ENCODE measurements around the gene CCNF. TPM values are rescaled to one million over a fixed set of nuclear protein-coding genes. Genes with fewer than 3 reads are reported as not detected.
A peak's percentile ranks its signal among the peaks of the same experiment; 100 is the strongest.

The CCNF gene
- total and polyA plus RNA-seq, 2 donors from 2014 or later = 0.77 to 2.9 TPM

DNA sequence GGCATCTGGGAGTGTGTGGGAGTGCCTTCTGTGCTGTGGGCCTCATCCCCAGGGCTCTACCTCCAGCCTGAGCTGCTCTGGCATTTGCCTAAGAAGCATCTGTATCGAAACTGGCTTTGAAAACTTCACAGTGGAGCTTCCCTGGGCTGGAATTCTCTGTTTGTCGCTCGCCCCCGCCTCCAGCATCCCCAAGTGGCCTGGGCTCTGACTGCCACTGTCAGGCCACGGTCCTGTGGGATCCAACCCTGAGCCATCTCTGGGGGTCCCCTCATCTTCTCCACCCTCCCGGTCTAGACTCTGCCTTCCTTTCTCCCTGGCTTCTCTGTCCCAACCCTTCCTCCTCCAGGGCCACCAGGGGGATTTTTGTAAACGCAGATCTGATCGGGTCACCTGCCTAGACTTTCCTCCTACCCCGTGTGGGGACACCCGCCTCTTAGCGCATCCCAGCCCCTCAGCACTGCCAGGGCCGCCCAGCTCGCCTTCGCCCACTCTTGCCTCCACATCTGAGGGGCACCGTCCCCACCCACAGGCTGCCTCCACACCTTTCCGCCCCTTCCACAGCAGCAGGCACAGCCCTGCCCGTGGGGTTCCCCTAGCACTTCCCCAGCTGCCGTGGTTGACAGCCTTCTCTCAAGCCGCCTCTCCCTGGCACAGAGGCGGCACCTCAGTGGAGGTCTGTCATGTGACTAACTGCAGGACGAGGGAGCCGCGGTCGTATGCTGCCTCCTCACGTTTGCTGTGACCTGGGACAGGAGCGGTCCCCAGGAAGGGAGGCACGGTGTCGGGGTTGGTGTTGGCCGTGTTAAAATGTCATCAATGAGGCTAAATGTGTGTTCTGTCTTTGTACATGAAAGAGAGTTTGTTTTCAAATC lies 57.6 kb downstream of the CCNF start:
- Histone ChIP-seq H3K27me3 (ENCODE audit: control insufficient read depth, insufficient read depth, low read length) (no peaks in the 10 kb centered on the region), H3K4me3 (ENCODE audit: low read length in 3 of 3) (no peak overlapping the region), H3K27ac (ENCODE audit: low read depth in 2 of 2, low read length in 2 of 2) (peak overlapping the region; percentile 65 to 71), H3K9ac (ENCODE audit: low read length in 3 of 3) (peak overlapping the region in 1 of 3 donors; percentile 14), H3K9me3 (ENCODE audit: control insufficient read depth in 2 of 3, insufficient read depth in 1 of 3, low read length in 3 of 3) (no peaks in the 10 kb centered on the region), H3K4me1 (ENCODE audit: control insufficient read depth in 2 of 3, insufficient read depth in 2 of 3, low read depth in 1 of 3, low read length in 3 of 3) (peaks cover 2 to 58% (median 15%) of the 10 kb centered on the region in 3 donors), H3K36me3 (ENCODE audit: control insufficient read depth in 2 of 3, insufficient read depth in 3 of 3, low read length in 3 of 3) (peaks cover 0 to 3% (median 0%) of the 10 kb centered on the region in 3 donors)
- intact Hi-C loops (cut with DNase I) = no loop called here
- DNase-seq (peak; percentile 56 to 92 (median 72)), FAIRE-seq (no peak)
- TF ChIP-seq CTCF (IDR thresholded peaks at IDR 0.05; ENCODE audit: borderline replicate concordance, extremely low read depth, insufficient read depth) = peak; percentile 64

DNA sequence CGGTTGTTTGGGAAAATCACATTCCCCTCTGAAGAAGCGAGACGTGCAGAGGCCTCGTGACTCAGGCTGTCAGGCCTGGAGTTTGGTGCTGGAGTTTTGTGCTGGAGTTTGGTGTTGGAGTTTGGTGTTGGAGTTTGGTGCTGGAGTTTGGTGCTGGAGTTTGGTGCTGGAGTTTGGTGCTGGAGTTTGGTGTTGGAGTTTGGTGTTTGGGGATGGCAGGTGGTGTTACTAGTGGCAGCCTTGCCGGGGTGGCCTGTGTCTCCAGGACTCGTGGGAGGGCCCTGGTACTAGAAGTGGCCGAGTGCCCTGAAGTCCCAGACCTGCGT lies 58.2 kb downstream of the CCNF start:
- peak overlapping the region; percentile 71 to 83 for H3K27ac ChIP-seq (ENCODE audit: low read depth in 2 of 2, low read length in 2 of 2)
- no peak for FAIRE-seq
- DNase-seq = no peak

GRCh38 chr16:2487903-2488531 lies 58.8 kb downstream of the CCNF start:
- no peak for TF ChIP-seq CTCF (IDR thresholded peaks at IDR 0.05; ENCODE audit: borderline replicate concordance, extremely low read depth, insufficient read depth)
- Histone ChIP-seq H3K27me3 (ENCODE audit: control insufficient read depth, insufficient read depth, low read length) (no peaks in the 10 kb centered on the region), H3K9ac (ENCODE audit: low read length in 3 of 3) (peak overlapping the region in 2 of 3 donors; percentile 10 to 14), H3K9me3 (ENCODE audit: control insufficient read depth in 2 of 3, insufficient read depth in 1 of 3, low read length in 3 of 3) (no peaks in the 10 kb centered on the region), H3K36me3 (ENCODE audit: control insufficient read depth in 2 of 3, insufficient read depth in 3 of 3, low read length in 3 of 3) (peaks cover 0 to 3% (median 0%) of the 10 kb centered on the region in 3 donors), H3K4me1 (ENCODE audit: control insufficient read depth in 2 of 3, insufficient read depth in 2 of 3, low read depth in 1 of 3, low read length in 3 of 3) (peaks cover 2 to 51% (median 15%) of the 10 kb centered on the region in 3 donors), H3K4me3 (ENCODE audit: low read length in 3 of 3) (no peak overlapping the region), H3K27ac (ENCODE audit: low read depth in 2 of 2, low read length in 2 of 2) (peak overlapping the region; percentile 71 to 83)
- DNase-seq = peak in 4 of 5 donors; percentile 46 to 73 (median 72)
- FAIRE-seq = no peak
- intact Hi-C loops (cut with DNase I) = no loop called here

More for the DNA sequence above, 58.2 kb downstream of the CCNF start:
- Histone ChIP-seq H3K9ac (ENCODE audit: low read length in 3 of 3) (peak overlapping the region in 1 of 3 donors; percentile 14), H3K36me3 (ENCODE audit: control insufficient read depth in 2 of 3, insufficient read depth in 3 of 3, low read length in 3 of 3) (peaks cover 0 to 3% (median 0%) of the 10 kb centered on the region in 3 donors), H3K4me3 (ENCODE audit: low read length in 3 of 3) (no peak overlapping the region), H3K4me1 (ENCODE audit: control insufficient read depth in 2 of 3, insufficient read depth in 2 of 3, low read depth in 1 of 3, low read length in 3 of 3) (peaks cover 2 to 54% (median 15%) of the 10 kb centered on the region in 3 donors), H3K27me3 (ENCODE audit: control insufficient read depth, insufficient read depth, low read length) (no peaks in the 10 kb centered on the region), H3K9me3 (ENCODE audit: control insufficient read depth in 2 of 3, insufficient read depth in 1 of 3, low read length in 3 of 3) (no peaks in the 10 kb centered on the region)
- TF ChIP-seq CTCF (IDR thresholded peaks at IDR 0.05; ENCODE audit: borderline replicate concordance, extremely low read depth, insufficient read depth) = no peak
- intact Hi-C loops (cut with DNase I) = no loop called here
